Neural cell (in vitro differentiated cells): ENCODE measurements around the gene LAMP1.

Experiments
- CTCF ChIP-seq: fragments of 450-650 bp; IDR thresholded peaks from 2 replicates; pipeline ENCODE4 v1.5.1; 2014; ENCODE audit warnings: antibody characterized with exemption, mild to moderate bottlenecking, moderate library complexity; ENCODE audit not compliant: poor library complexity, severe bottlenecking
- POLR2AphosphoS5 ChIP-seq: IDR thresholded peaks from 2 replicates; pipeline ENCODE4 v1.6.1; 2012

- TF ChIP-seq POLR2AphosphoS5 (no peak), CTCF (no peak)
These were observed 23.7 kb upstream of the LAMP1 start for GRCh38 chr13:113273321-113273720.
